Jurkat, Clone E6-1 (cell line): ENCODE data around the gene PLPP2.
A peak's percentile ranks its signal among the peaks of the same experiment; 100 is the strongest.
"Not testable (repeated sequence)": the region's sequence is repeated elsewhere in the genome, so short reads cannot be mapped to it uniquely, and the experiment has no call there.

Experiments
- DNase-seq: peaks from one replicate; pipeline ENCODE4 v3.0.0-alpha.2; 2011; ENCODE audit warnings: low read depth, low spot score
- H3K4me3 ChIP-seq: 2 replicates; pipeline ENCODE4 v1.5.1; 2011; ENCODE audit warnings: mild to moderate bottlenecking, low read length, control low read depth, moderate library complexity

Gene PLPP2

DNA sequence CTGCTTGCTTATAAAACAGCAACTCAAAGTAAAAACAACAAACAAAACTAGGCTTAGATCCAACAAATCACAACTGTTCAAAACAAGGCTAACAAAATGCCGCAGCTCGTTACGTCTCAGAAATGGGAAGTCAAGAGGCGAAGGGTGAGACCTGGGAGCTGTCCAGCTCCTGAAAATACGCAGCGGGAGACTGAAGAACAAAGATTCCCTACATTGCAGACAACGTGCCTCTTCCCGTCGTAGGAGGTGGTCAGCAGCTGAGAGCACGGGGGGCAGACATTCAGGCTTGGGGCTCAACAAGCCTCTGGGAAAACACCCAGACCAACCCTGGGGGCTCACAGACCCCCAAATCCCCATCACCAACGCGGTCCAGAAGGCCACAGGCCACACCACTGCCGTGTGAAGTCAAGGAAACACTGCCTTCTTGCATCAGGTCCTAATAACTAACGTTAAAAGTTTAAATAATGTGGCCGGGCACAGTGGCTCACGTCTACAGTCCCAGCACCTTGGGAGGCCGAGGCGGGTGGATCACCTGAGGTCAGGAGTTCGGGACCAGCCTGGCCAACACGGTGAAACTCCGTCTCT is 13.5 kb downstream of the PLPP2 start:
- H3K4me3 ChIP-seq = no peak overlapping the region
- no peak for DNase-seq

DNA sequence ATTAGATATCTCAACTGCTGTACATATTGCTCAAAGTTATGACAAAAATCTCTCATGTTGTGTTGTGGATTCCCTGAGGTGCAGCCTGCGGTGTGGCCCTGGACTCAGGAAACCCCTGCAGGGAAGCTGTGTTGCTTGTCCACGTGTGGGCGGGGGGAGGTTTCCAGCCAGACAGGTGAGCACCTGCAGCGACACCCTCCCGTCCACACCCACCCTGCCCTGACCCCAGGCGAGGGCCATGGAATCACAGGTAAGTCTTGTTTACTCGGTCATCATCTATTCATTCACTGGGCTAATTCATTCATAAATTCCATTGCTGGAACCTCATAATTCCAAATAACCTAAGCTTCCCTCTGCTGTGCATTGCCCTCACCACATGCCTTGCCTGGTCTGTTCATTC is 14.1 kb downstream of the PLPP2 start:
- DNase-seq = no peak

DNA sequence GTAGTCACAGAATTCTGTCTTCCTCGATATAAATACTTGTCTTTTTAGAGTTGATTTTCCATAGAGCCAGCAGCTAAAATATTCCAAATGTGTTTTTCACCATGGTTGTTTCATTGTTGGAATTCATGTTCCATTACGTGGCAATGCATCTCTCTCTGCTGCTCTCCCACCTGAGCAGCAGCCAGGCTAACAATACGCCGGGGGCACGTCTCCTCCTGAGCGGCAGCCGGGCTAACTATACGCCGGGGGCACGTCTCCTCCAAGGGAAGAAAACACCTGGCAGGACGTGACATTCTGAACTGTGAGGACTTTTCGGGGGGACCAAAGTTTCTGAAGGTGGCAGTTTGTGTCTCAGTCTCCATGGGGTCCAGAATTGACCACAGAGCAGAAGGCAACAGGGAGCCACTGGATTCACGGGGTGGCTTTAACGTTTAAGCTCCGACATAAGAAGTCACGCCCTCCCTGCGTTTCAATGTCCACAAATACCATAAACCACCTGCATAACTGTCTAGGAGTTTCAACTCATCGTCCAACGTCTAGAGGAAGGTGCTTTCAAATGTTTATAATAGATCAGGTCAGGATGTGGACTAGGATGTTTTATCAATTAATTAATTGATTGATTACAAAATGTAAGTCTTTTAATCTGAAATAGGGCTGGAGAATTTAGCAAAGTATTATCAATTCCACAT is 15.1 kb downstream of the PLPP2 start:
- H3K4me3 ChIP-seq = no peak overlapping the region
- DNase-seq = no peak

More for the DNA sequence above, 14.1 kb downstream of the PLPP2 start:
- no peak overlapping the region for H3K4me3 ChIP-seq

DNA sequence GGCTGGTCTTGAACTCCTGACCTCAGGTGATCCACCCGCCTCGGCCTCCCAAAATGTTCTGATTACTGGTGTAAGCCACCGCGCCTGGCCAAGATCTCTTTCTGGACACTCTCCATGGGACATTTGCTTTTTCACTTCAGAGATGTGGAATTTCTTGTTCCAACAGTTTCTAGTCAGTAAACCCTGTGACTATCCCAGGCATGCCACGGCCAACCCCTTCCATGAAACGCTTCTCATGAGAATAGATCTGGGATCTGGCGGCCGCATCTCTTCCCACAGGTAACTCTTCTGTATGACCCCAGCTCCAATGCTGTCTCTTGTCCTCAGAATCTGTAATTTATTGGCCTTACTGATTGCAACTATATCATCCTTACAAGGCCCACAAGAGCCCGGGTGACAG is 16.2 kb downstream of the PLPP2 start:
- no peak overlapping the region for H3K4me3 ChIP-seq
- DNase-seq = no peak

DNA sequence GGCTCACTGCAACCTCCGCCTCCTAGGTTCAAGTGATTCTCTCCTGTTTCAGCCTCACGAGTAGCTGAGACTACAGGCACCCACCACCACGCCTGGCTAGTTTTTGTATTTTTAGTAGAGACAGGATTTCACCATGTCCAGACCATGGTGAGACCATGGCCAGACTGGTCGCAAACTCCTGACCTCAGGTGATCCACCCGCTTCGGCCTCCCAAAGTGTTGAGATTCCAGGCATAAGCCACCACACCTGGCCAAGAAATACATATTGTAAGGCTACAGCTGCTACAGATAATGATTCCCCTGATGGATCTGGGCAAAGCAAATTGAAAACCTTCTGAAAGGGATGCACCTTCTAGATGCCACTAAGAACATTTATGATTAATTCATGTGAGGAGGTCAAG is 17.8 kb downstream of the PLPP2 start:
- DNase-seq = no peak
- H3K4me3 ChIP-seq = no peak overlapping the region

DNA sequence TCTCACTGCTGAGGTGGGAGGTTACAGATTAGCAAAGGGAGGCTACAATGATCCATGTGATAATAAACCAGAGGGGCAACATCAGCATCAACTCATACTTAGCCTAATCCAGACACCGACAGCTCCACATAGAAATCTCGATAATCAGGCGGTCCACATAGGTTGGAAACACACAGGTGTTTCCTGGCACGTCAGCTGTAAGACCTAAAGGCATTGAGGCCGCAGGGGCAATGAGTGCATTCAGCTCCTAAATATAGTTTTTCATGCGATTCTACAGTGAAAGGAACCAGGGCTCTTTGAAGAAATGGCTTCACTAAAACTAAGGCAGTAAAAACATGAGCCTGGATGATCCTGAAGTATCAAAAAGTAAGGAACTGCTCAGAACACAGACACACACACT is 19.3 kb downstream of the PLPP2 start:
- no peak overlapping the region for H3K4me3 ChIP-seq

DNA sequence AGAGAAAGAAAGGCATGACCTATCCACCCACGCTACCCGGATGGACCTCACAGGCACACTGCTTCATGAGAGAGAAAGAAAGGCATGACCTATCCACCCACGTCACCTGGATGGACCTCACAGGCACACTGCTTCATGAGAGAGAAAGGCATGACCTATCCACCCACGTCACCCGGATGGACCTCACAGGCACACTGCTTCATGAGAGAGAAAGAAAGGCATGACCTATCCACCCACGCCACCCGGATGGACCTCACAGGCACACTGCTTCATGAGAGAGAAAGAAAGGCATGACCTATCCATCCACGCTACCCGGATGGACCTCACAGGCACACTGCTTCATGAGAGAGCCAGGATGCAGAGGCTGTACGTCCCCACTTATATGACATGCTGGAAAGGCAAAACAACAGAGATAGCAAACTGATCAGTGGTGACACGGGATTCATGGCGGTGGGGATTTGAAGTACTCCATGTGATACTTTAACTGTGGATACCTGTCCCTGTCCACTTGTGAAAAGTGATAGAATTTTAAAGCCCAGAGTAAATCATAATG is 20.4 kb downstream of the PLPP2 start:
- DNase-seq, H3K4me3 ChIP-seq: not testable (repeated sequence)

More for the DNA sequence above, 19.3 kb downstream of the PLPP2 start:
- no peak for DNase-seq

DNA sequence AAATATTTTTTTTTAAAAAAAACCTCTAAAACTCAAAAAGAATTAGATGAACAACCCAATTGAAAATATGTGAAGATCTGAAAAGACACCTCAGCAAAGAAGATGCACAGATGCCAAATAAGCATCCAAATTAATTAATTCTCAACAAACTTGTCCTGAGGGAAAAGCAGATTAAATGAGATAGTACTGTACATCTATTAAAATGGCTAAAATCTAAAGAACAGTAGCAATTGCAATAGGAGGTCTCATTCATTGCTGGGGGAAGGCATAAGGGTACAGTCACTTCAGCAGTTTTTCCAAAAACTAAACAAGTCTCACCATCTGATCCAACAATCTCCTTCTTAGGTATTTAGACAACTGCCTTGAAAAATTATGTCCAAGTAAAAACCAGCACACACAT is 22.0 kb downstream of the PLPP2 start:
- H3K4me3 ChIP-seq = no peak overlapping the region
- DNase-seq = no peak

DNA sequence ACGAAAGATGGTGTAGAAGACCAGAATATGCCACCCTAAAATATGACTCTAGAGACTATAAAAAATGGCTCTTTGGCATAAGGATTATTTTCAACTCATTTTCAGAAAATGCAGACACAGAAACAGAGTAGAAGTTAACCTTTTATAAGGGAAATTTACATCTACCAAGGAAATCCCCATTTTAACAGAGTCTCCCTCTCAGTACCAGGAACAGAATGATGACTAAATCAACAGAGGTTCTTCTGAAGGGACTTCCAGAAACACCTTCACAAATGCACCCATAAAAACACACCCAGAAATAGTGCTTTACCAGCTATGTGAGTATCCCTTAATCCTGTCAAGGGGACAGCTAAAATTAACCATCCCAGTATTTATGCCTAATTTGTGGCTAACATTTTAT is 29.1 kb downstream of the PLPP2 start:
- H3K4me3 ChIP-seq = no peak overlapping the region
- no peak for DNase-seq

DNA sequence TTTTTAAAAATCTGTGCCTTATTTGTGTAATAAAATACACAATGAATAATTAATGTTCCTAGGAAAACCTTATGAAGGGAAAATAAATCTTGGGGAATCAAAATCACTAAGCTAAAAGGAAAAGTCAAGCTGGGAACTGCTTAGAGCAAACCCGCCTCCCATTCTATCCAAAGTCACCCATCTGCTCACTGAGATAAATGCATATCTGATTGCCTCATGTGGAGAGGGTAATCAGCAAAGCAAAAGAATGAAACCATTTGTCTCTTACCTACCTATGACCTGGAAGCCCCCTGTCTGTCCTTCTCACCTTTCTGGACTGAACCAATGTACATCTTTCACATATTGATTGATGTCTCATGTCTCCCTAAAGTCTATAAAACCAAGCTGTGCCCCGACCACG is 34.4 kb downstream of the PLPP2 start:
- H3K4me3 ChIP-seq, DNase-seq: not testable (repeated sequence)

DNA sequence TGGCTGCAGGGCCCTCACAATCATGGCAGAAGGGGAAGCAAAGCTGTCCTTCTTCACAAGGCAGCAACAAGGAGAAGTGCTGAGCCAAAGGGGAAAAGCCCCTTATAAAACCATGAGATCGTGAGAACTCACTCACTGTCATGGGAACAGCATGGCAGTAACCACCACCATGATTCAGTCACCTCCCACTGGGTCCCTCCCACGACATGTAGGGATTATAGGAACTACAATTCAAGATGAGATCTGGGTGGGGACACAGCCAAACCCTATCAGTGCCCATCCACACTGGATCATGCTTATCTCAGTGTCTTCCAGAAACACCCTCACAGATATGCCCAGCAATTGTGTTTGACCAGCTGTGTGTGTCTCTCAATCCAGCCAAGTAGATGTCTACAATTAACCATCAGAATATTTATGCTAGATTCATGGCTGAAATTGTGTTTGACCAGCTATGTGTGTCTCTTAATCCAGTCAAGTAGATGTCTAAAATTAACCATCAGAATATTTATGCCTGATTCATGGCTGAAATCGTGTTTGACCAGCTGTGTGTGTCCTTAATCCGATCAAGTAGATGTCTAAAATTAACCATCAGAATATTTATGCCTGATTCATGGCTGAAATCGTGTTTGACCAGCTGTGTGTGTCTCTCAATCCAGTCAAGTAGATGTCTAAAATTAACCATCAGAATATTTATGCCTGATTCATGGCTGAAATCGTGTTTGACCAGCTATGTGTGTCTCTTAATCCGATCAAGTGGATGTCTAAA is 38.6 kb downstream of the PLPP2 start:
- not testable (repeated sequence) for DNase-seq, H3K4me3 ChIP-seq

DNA sequence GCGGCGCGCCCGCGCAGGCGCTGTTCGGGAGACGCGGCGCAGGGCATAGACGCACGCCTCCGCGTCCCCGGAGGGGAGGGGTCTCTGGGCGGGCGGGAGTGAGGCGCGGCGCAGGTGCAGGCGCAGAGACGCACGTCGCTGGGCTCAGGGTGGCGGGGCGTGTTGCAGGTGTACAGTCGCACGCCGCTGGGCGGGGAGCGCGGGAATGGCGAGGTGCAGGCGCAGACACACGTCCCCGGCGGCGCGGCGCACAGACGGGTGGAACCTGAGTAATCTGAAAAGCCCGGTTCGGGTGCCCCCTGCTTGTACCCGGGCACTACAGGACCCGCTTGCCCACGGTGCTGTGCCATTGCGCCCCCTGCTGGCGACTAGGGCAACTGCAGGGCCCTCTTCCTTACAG is 44.7 kb downstream of the PLPP2 start:
- H3K4me3 ChIP-seq = no peak overlapping the region
- DNase-seq = no peak

DNA sequence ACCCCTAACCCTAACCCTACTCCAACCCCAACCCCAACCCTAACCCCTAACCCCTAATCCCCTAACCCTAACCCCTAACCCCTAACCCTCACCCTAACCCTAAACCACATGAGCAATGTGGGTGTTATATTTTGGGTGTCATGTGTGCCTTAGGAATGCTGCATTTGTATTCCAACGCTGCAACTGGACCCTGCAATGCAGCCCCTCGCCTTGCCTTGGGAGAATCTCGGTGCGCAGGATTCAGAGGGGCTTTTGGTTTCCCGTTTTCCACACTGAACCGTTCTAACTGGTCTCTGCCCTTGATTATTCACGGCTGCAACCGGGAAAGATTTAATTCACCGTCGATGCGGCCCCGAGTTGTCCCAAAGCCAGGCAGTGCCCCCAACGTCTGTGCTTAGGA is 45.3 kb downstream of the PLPP2 start:
- H3K4me3 ChIP-seq = peak overlapping the region; percentile 35
- DNase-seq = not testable (repeated sequence)

DNA sequence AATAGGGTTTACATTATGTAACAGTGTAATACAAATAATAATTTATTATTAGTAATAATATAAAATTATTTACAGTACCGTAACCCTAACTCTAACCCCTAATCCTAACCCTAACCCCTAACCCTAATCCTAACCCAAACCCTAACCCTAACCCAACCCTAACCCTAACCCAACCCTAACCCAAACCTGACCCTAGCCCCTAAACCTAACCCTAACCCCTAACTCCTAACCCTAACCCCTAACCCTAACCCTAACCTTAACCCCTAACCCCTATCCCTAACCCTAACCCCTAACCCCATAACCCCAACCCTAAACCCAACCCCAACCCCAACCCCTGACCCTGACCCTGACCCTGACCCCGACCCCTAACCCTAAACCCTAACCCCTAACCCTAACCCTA is 45.7 kb downstream of the PLPP2 start:
- no peak overlapping the region for H3K4me3 ChIP-seq
- no peak for DNase-seq
